HG02884 (cell line): Measurements from ENCODE around the gene SYCE1L.

Experiments used
- ATAC-seq: cut with Tn5 transposase; IDR thresholded peaks from one replicate; pipeline ENCODE4 v1.9.1; 2021; ENCODE audit warnings: mild to moderate bottlenecking, moderate library complexity; ENCODE audit not compliant: unreplicated experiment

Gene SYCE1L

DNA sequence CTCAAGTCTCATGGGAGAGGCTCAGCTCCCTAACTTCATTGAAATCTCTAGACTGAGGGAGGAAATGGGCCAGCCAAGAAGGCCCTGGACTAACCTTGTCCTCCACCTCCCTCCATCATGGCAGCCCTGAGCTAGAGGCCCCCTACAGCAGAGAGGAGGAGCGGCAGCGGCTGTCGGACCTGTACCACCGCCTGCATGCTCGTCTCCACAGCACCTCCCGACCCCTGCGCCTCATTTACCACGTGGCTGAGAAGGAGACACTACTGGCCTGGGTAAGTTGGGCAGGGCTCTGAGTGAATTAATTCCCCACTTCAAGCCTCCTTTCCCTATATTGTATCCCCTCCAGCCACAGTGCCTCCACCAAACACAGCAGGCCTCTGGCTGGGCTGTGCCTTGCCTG, 3.8 kb upstream of the SYCE1L start:
- no peak for ATAC-seq

DNA sequence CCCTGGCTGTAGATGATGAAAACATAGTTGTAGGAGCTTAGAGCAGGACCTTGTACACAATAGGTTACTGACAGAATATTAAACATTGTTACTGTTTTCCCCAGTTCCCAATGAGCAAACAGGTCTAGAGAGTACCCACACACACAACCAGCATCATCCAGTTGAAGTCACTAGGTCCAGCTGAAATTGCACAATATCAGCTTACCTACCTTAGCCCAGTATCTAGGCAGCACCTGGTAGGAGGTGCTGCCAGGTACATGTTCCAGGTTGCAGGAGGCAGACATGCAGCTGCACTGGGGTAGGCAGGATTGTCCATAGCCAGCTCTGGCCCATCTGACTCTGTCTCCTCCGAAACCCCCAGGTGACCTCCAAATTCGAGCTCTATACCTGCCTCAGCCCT, 1.5 kb upstream of the SYCE1L start:
- ATAC-seq: no peak

DNA sequence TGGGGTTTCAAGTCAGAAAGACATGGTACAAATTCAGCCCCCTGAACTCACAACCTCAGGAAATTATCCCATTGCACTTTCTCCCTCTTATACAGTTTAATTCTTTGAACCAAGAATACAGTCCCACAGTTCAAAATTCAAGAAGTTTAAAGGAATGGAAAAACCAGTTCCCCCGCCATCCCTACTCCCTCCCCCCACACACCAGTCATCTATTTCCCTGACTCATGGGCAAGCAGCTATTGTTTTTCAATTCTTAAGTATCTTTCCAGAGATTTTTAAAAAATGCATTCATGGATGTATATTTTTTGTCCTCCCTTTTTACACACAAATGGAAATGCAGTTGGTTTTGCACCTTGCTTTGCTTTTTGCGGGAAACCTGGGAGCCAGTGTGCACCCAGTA, 7.3 kb downstream of the SYCE1L start:
- no peak for ATAC-seq

DNA sequence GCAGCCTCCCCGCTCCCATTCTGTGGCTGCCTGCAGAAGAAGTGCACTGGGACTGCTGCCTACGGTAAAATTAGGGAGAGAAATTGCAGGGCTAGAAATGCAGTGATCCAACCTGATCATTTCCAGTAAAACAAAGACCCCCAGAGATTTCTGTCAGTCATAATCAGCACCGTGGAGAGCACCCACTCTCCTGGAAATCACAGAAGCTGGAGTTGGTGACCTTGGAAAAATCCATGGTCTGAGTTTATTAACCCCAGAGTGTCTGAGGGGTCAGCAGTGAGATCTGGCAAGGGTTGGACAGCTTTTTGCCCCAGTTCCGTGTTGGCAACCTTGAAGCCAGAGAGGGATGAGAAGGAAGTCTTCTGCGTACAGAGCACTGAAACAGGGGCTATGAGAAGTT, 7.8 kb downstream of the SYCE1L start:
- ATAC-seq: no peak

DNA sequence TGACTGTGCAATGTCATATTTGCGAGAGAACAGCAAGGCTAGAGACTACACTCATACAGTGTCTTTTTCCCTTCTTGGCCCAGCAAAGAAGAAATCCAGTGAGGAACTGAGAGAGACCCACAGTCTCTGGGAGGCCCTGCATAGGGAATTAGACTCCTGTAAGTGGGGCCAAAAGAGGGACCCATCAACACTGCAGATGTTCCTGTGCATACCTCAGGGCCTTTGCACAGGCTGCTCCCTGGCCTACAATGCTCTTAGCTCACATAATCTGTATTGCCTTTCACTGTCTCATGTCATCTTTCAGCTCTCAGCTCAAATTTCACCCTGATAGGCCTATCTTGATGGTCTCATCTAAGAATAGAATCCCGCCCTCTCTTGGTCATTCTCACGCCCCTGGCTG, 9.2 kb downstream of the SYCE1L start:
- ATAC-seq: no peak

- peak; percentile 62 for ATAC-seq
Measured at GRCh38 chr16:77211880-77212740, 12.9 kb downstream of the SYCE1L start.

- peak; percentile 77 for ATAC-seq
Measured at GRCh38 chr16:77212741-77213541, 13.7 kb downstream of the SYCE1L start.

DNA sequence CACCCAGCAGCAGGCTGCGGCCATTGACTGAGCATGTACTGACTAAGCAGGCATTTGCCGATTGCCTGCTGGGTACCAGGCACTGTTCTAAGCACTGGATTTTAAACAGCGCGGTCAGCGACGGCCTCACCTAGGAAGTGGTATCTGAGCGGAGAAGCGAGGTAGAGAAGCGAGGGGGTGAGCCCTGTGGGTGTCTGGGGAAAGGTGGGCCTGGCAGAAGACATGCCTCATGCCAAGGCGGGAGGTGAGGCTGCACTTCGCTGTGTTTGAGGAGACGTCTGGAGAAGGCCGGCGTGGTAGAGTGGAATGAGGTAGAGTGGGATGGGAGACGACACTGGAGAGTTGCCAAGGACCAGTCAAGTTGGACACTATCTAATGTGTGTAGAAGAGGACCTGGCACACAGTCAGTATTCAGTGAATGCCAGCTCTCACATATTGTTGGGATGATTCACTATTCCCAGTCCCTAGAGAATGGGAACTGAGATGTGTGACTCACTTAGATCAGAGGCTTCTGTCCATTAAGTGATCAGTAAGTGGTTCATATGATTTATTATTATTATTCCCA, 14.4 kb downstream of the SYCE1L start:
- ATAC-seq: no peak

DNA sequence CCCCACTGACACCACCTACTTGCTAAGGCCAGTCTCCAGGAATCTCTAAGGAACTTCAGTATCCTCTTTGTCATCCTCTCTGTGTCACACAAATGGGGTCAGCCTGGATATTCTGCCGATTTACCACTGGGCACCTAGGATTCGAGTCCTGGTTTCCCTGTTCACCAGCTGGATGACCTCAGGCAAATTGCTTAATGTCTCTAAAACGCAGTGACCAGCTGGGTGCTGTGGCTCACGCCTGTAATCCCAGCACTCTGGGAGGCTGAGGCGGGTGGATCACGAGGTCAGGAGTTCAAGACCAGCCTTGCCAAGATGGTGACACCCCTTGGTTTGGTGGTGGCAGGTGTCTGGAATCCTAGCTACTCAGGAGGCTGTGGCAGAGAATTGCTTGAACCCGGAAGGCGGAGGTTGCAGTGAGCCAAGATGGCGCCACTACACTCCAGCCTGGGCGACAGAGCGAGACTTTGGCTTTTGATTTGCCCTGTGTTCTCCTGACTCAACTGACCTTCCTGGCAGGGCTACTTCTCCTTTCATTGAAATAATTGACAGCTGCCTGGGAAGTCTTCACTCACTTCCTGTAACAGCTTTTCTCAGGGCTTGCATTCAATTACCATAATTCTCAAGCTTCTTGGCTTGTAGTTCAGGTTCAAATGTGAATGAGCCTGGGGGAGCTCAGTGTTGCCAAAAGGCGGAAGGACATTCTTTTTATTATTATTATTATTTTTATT, 15.4 kb downstream of the SYCE1L start:
- no peak for ATAC-seq

- no peak for ATAC-seq
Measured at GRCh38 chr16:77219437-77219836, 20.2 kb downstream of the SYCE1L start.

DNA sequence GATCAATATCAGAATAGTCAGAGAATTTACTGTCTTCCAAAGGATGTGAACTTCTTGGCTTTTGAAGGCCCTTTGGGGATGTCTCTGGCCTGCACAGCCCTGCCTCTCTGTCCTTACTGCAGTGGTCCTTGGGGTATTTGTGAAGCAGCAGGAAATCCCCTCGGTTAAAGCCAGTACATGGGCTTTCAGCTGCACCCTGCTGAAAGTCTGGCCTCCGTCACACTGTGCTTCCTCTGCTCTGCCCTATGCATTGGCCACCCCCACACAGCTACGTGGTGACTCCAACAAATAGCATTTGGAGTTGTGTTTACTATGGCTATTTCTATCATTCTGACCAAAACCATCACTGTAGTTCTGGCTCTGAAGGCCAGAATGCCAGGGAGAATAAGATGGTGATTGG, 21.2 kb downstream of the SYCE1L start:
- peak; percentile 80 for ATAC-seq

DNA sequence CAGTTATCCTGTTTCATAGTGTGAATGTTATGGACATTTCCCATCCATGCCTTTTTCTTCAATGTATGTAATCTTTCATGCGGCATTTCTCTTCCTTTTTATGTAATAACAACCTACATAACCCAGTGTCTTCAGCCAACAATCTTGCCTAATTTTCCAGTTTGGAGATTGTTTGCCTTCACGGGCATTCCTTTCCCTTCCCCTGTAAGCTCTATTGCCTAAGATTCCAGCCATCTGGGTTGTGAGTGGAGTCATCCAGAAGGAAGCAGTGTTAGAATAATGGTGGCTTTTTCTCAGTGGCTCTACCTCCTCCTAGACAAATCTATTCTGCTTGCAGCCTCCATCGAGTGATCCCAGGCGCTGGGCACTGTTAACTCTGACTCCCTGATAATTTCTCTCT, 22.3 kb downstream of the SYCE1L start:
- no peak for ATAC-seq

DNA sequence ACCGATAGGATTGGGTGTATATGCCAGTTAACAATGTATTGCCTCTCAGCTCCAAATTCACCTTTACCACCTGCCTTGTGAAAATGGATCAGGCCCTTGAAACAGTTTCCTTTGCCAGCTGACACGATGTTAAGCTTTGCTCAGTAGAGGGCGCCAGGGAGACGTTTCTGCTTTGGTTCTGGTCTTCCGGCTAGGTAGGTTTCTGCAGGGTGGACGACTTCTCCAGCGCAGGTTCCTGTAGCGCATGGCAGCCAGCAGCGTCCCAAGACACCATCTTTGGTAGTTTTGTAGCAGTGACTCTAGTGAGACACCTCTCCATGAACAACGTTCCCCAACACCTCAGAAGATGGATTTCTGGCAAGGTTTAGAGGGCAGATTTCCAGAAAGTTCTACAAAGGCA, 24.0 kb downstream of the SYCE1L start:
- ATAC-seq: no peak

- ATAC-seq: no peak
Measured at GRCh38 chr16:77225182-77225581, 26.0 kb downstream of the SYCE1L start.

GRCh38 chr16:77227745-77228144, 28.5 kb downstream of the SYCE1L start:
- peak; percentile 91 for ATAC-seq

- no peak for ATAC-seq
Measured at GRCh38 chr16:77231047-77231446, 31.8 kb downstream of the SYCE1L start.

DNA sequence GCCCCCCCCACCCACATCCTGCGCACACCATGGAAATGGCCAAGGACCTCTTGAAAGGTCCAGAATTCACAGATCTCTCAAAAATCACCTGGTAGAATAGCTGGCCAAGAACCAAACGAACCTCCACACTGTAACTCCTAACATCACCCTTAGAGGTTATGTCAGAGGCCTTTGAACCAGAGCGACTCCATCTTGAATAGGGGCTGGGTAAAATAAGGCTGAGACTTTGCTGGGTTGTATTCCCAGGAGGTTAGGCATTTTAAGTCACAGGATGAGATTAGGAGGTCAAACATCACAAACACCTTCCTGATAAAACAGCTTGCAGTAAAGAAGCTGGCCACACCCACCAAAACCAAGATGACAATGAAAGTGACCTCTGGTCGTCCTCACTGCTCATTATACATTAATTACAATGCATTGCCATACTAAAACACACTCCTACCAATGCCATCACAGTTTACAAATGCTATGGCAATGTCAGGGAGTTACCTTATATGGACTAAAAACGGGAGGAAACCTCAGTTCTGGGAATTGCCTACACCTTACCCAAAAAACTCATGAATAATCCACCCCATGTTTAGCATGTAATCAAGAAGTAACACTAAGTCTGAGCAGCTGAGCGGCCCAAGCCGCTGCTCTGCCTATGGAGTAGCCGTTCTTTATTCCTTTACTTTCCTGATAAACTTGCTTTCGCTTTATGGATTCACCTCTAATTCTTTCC, 34.8 kb downstream of the SYCE1L start:
- ATAC-seq: no peak

GRCh38 chr16:77234611-77235010, 35.4 kb downstream of the SYCE1L start:
- no peak for ATAC-seq

- ATAC-seq: peak; percentile 98
Measured at GRCh38 chr16:77236063-77236511, 36.9 kb downstream of the SYCE1L start.

DNA sequence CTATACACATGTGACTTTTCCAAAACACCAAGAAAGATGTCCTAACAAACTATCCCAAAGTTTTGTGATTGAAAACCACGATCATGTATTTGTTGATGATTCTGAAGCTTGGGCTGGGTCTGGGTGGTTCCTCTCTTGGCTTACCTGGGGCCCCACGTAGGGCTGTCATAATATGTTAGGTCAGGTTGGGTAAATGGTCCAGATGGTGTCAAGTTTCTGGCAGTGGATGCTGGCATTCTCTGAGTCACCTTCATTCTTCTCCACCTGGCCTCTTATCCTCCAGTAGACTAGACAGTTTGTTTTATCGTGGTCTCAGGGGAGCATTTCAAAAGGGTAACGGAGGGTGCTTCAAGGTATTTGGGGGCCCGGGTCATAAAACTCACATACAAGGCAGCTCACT, 39.4 kb downstream of the SYCE1L start:
- no peak for ATAC-seq
